CD4-positive, alpha-beta T cell treated with Interferon gamma for 1 hour (primary cell): ENCODE data around the gene MDP1.
A peak's percentile ranks its signal among the peaks of the same experiment; 100 is the strongest.

Experiments
- DNase-seq: peaks from one replicate; pipeline ENCODE4 v3.0.0-alpha.2; 2020

The MDP1 gene

GRCh38 chr14:24179294-24179960 is 36.4 kb downstream of the MDP1 start:
- no peak for DNase-seq

- no peak for DNase-seq
Measured at GRCh38 chr14:24178399-24179178, 37.3 kb downstream of the MDP1 start.

GRCh38 chr14:24177891-24178290 is 38.0 kb downstream of the MDP1 start:
- no peak for DNase-seq

- DNase-seq = no peak
Measured at GRCh38 chr14:24177041-24177825, 38.6 kb downstream of the MDP1 start.

GRCh38 chr14:24176599-24176998 is 39.3 kb downstream of the MDP1 start:
- DNase-seq = no peak

GRCh38 chr14:24172871-24173281 is 43.0 kb downstream of the MDP1 start:
- DNase-seq = no peak

- no peak for DNase-seq
Measured at GRCh38 chr14:24172261-24172860, 43.5 kb downstream of the MDP1 start.

GRCh38 chr14:24171422-24172260 is 44.2 kb downstream of the MDP1 start, which contains the start of gene REC8:
TSS of gene REC8 (plus strand) at chr14:24172080. CDS start at chr14:24172553, 473 bp downstream.
- DNase-seq = peak; percentile 87

GRCh38 chr14:24167469-24168114 is 48.3 kb downstream of the MDP1 start:
- DNase-seq = no peak

GRCh38 chr14:24165785-24166184 is 50.1 kb downstream of the MDP1 start:
- no peak for DNase-seq

GRCh38 chr14:24164518-24164991 is 51.3 kb downstream of the MDP1 start:
- no peak for DNase-seq
